ENCODE results near the gene PRKCQ. TPM values are rescaled to one million over a fixed set of nuclear protein-coding genes. Genes with fewer than 3 reads are reported as not detected.

The PRKCQ gene
- total RNA-seq = 1 to 10 TPM in 2 of 4 donors, not detected in 2; 1.4 to 2.8 TPM

DNA sequence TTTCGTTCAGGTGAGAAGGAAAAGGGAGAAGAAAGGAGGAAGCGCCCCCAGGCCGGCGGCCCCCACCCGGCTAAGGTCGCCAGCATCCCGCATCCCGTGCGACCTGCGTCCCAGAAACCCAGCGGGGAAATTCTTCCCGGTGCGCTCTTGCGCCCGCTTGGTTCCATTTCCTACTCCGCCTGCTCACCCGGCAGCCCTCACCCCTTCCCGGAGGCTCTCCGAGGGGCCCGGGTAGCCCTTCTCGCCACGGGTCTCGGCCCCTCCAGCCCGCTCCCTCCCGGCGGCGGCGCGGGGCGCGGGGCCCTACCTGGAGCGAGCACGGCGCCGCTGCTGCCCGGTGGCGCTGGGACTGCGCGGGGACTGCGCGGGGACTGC, at the start of gene PRKCQ:
TSS of gene PRKCQ (minus strand) at position 373 of the 375 bp plus-strand sequence. CDS start 65,141 bp downstream, outside the sequence.
- DNase-seq = no peak
- H3K9me3 ChIP-seq = no peaks in the 10 kb centered on the region
- TF ChIP-seq, protein P1, sequence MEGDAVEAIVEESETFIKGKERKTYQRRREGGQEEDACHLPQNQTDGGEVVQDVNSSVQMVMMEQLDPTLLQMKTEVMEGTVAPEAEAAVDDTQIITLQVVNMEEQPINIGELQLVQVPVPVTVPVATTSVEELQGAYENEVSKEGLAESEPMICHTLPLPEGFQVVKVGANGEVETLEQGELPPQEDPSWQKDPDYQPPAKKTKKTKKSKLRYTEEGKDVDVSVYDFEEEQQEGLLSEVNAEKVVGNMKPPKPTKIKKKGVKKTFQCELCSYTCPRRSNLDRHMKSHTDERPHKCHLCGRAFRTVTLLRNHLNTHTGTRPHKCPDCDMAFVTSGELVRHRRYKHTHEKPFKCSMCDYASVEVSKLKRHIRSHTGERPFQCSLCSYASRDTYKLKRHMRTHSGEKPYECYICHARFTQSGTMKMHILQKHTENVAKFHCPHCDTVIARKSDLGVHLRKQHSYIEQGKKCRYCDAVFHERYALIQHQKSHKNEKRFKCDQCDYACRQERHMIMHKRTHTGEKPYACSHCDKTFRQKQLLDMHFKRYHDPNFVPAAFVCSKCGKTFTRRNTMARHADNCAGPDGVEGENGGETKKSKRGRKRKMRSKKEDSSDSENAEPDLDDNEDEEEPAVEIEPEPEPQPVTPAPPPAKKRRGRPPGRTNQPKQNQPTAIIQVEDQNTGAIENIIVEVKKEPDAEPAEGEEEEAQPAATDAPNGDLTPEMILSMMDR (IDR thresholded peaks at IDR 0.05) = no peak
- TF ChIP-seq POLR2A (IDR thresholded peaks at IDR 0.05) = no peak
- peak within 1 kb of the TSS; percentile 19 to 81 for H3K4me3 ChIP-seq
- no peaks in the 10 kb centered on the region for H3K36me3 ChIP-seq
- no peaks in the 10 kb centered on the region for H3K27me3 ChIP-seq
- H3K27ac ChIP-seq = peak within 1 kb of the TSS; percentile 24 to 55
- no peaks in the 10 kb centered on the region for H3K4me1 ChIP-seq
- intact Hi-C loops (cut with DNase I; ENCODE audit: low total_unique reads) = no loop called here

DNA sequence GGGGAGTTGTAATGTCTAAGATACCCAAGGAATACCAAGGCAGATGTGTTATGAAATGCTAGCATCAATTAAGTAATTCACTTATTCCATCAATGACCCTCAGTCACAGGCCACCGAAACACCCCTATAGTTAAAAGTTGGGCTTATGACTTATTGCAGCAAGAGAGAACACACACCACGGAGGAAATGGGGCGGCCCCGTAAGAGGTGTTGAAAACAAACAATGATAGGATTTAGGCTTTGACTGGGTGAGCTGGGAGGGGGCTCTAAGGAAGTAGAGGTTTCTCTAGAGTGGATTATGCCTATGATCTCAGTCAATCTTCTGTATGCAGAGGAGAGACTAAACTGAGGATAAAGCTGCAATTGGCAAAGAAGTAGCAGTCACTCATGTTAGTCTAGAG, 45.4 kb upstream of the PRKCQ start:
- Histone ChIP-seq H3K27me3 (no peaks in the 10 kb centered on the region), H3K4me1 (no peaks in the 10 kb centered on the region), H3K27ac (no peak overlapping the region), H3K4me3 (no peak overlapping the region), H3K9me3 (no peaks in the 10 kb centered on the region), H3K36me3 (no peaks in the 10 kb centered on the region)
- DNase-seq = no peak
- TF ChIP-seq, protein P1 (IDR thresholded peaks at IDR 0.05) = no peak
- TF ChIP-seq POLR2A (IDR thresholded peaks at IDR 0.05) = no peak
- intact Hi-C loops (cut with DNase I; ENCODE audit: low total_unique reads) = no loop called here

DNA sequence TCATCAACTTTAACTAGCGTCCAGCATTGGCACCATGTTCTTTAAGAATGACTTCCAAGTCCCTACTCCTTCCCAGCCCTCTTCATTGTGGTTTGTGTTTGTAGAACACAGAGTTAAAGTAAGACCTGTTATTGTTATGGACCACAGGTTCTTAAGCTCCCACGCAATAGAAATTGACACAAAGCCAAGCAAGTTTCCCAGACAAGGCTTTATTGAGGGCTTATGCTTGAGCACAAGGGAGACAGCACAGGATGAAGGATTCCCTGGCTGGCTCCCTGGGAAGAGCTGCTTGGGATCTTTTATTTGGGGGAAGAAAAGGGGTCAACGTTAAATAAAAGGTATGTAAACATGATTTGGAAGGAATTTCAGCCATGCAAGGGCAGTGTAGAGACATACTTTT, 44.3 kb upstream of the PRKCQ start:
- TF ChIP-seq, protein P1 (IDR thresholded peaks at IDR 0.05) = no peak
- TF ChIP-seq POLR2A (IDR thresholded peaks at IDR 0.05) = no peak
- DNase-seq = no peak
- Histone ChIP-seq H3K9me3 (no peaks in the 10 kb centered on the region), H3K27ac (no peak overlapping the region), H3K36me3 (no peaks in the 10 kb centered on the region), H3K4me3 (no peak overlapping the region), H3K27me3 (no peaks in the 10 kb centered on the region), H3K4me1 (no peaks in the 10 kb centered on the region)
- intact Hi-C loops (cut with DNase I; ENCODE audit: low total_unique reads) = no loop called here

DNA sequence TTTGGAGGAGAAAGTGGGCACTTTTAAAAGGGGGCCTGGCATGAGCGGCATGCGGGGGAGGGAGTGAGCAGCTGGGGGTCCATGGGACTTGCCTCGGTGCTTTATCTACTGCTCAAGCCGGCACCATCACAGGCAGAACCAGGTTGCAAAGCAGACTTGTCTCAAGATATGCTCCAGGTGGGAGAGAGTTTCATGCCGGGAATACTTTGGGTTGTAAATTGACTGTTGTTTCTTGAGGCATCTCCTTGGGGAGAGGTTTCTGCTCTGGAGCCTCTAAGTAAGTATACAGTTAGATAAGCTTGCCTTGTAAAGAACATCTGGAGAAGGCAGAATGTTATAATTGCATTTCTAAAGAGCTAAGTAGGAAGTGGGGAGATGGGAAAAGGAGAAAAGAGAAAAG, 42.8 kb upstream of the PRKCQ start:
- intact Hi-C loops (cut with DNase I; ENCODE audit: low total_unique reads) = no loop called here
- Histone ChIP-seq H3K9me3 (no peaks in the 10 kb centered on the region), H3K4me1 (no peaks in the 10 kb centered on the region), H3K36me3 (no peaks in the 10 kb centered on the region), H3K27ac (no peak overlapping the region), H3K4me3 (no peak overlapping the region), H3K27me3 (no peaks in the 10 kb centered on the region)
- DNase-seq = no peak
- TF ChIP-seq, protein P1 (IDR thresholded peaks at IDR 0.05) = no peak
- no peak for TF ChIP-seq POLR2A (IDR thresholded peaks at IDR 0.05)

DNA sequence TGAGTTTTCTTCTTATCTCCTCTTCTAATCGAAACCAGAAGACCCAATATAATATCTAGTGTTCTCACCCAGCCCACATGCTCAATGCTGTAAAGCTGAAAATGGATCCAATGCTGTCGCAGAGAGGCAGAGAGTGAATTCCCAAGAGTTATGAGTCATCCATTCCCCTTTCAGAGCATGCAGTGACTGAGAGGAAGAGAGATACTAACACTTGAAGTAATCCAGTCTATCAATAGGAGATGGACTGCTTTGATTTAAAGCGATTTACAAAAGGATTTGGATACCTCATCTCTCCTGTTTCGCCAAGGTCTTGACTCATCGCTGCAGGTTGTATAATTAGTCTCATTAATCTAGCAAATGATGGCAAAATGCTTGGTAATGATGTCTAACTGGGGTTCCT, 41.5 kb upstream of the PRKCQ start:
- intact Hi-C loops (cut with DNase I; ENCODE audit: low total_unique reads) = no loop called here
- Histone ChIP-seq H3K4me1 (no peaks in the 10 kb centered on the region), H3K4me3 (no peak overlapping the region), H3K27ac (no peak overlapping the region), H3K36me3 (no peaks in the 10 kb centered on the region), H3K27me3 (no peaks in the 10 kb centered on the region), H3K9me3 (no peaks in the 10 kb centered on the region)
- DNase-seq = no peak
- TF ChIP-seq, protein P1 (IDR thresholded peaks at IDR 0.05) = no peak
- TF ChIP-seq POLR2A (IDR thresholded peaks at IDR 0.05) = no peak

Measured in uterus (tissue), 4 donors.